HG03025 (cell line): Measurements from ENCODE around the gene CCDC71.
A peak's percentile ranks its signal among the peaks of the same experiment; 100 is the strongest.

Experiments used
- ATAC-seq: cut with Tn5 transposase; IDR thresholded peaks from one replicate; pipeline ENCODE4 v1.9.1; 2021; ENCODE audit warnings: mild to moderate bottlenecking, moderate library complexity; ENCODE audit not compliant: unreplicated experiment, low FRiP score

Gene CCDC71

GRCh38 chr3:49132437-49133225 is 33.5 kb downstream of the CCDC71 start, which contains the start of gene LAMB2:
Gene LAMB2 (minus strand): TSS chr3:49133050. CDS start chr3:49132867, 183 bp downstream.
- no peak for ATAC-seq

- no peak for ATAC-seq
These were observed 34.1 kb downstream of the CCDC71 start for GRCh38 chr3:49132073-49132436.

DNA sequence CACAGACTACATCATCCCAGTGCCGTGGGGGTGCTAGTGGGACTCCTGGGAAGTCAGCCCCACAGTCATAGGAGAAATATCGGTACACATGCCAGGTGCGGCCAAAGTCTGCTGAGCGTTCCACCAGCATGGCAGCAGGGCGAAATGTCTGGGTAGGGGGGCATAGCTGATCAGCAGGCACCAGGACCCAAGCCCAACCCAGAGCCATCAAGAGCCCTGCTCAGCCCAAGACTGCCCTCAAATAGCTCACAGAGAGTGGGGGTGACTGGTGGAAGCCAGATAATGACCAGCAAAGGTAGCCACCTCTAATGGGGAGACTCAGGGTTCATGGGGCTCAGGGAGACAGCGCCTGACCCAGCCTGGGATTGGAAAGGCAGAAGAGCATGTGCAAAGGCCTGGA is 34.6 kb downstream of the CCDC71 start:
- no peak for ATAC-seq

DNA sequence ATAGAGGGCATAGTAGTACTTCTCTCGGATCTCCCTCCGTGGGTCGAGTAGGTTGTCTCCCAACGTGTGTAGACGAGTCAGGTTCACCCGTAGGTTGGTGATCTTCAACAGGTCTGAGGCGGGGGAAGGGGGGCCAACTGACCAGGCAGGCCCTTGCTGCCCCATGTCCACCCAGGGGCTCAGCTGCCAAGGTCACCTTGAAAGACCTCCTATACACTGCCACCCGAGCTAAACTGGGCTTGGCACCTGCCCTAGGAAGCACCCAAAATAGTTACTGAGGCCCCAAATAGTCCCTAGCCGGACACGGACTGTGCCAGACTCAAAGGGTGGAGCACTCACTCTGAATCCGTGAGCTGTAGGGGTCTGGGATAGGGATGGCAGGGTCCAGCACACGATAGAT is 35.1 kb downstream of the CCDC71 start:
- no peak for ATAC-seq

DNA sequence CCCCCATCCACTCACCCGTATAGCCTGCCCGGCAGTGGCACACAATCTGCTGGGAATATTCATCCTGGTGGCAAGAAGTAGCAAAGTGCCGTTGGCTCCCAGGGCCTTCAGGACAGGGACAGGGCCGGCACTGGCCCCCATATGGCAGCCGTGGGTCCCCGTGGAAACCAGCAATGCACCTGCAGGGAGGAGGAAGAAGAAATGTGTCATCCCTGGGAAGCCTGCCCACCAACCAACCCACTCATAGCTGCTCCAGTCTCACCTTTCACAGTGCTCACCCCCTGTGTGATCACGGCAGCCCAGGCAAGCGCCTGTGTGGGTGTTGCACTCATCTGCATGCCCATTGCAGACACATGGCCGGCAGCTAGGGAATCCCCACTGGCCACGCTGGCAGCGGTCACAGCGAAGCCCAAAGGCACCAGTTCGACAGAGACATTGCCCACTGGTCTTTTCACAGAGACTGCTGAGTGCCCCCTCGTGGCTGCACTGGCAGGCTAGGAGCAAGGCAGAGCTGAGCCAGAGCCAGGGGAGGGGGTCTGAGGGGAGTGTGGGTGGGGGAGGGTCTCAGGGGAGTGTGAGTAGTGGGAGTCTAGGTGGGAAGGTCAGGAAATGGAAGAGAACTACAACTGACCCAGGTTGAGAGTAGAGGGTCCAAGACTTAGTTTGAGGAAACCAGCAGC is 41.0 kb downstream of the CCDC71 start:
- ATAC-seq: no peak

- ATAC-seq: no peak
These were observed 41.9 kb downstream of the CCDC71 start for GRCh38 chr3:49124203-49124602.

- no peak for ATAC-seq
These were observed 42.4 kb downstream of the CCDC71 start for GRCh38 chr3:49123687-49124086.

DNA sequence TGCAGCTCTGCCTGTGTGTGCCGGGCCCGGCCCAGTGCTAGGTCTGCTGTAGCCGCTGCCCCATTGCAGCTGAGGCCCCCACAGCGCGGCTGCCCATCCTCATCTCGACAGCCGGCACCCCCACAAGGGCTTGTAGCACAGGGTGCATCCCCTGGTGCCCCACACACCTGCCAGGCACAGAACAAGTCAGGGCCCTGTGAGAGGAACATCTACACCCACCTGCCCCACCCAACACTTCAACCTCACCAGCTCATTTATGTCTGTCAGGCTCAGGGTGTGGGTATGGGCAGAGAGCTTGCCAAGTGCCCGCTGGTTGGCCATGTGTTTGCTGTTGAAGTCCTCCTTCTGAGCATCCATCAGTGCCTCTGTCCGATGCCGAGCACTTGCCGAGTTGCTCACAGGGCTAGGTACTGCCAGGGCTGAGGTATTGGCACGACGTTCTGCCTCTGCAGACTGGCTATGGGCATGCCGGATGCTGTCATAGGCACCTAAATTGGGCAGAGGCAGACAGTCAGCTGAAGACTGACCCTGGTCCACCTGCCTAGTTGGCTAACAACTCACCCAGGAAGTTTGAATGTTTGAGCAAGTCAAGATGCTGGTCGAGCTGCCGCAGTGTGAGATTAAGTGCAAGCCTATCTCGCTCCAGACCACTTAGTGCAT is 43.1 kb downstream of the CCDC71 start:
- no peak for ATAC-seq

DNA sequence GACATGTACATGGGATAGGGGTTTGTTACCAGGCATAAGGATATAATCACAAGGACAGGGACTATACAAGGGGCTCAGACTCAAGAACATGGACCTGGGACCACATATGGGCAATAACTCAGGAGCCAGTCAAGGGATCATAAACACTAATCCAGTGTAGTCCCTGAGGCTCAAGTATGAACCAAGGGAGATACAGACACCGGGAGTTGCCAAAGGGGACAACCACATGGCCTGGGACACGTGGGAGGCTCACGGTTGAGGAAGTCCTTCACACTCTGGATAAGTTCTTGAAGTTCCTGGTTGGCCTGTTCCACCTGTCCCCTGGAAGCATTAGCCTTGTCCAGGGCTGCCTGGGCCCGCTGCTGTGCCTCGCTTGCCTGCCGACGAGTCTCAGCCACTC is 43.7 kb downstream of the CCDC71 start:
- no peak for ATAC-seq

DNA sequence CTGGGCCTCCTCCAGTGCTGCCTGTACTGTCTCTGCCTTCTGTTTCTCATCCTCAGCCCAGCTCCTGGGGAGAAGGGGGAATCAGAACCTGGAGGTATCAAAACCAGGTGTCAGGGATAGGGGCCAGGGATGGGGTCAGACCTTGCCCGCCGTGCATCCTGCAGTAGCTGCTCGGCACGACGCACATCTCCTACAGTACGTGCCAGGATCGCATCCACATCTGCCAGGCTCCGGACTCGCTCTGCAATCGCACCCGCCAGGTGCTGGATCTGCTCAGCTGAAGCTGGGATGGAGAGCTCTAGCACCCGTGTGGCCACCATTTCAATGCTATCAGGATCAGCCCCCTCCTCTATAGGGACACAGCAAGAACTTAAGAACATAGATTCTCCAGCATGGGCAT is 44.1 kb downstream of the CCDC71 start:
- no peak for ATAC-seq

GRCh38 chr3:49121132-49121736 is 44.9 kb downstream of the CCDC71 start:
- no peak for ATAC-seq

- ATAC-seq: peak; percentile 78
These were observed 45.5 kb downstream of the CCDC71 start, which contains the start of gene USP19 for GRCh38 chr3:49120438-49121131. Gene USP19 (minus strand): TSS chr3:49120823. CDS start chr3:49119145, 1,678 bp downstream.

GRCh38 chr3:49120096-49120437 is 46.1 kb downstream of the CCDC71 start:
- ATAC-seq: no peak

GRCh38 chr3:49119439-49119838 is 46.7 kb downstream of the CCDC71 start:
- no peak for ATAC-seq

DNA sequence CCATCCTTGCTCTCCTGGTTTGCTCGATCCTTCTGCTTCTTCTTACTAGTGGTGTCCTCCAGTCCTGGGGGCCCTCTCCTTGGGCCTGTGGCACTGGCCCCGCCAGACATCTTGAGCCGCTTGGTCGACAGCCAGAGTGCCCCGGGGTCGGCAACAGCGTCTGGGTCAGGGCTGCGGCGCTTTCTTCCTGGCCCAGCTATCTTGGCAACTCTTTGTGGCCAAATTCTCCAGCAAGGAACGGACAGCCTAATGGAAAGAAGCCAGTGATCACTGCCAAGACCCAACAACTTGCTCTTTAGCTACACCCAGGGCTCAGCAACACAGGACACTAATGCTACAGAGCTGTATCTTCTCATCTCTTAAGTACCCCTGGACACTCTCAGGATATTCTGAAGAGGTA is 47.1 kb downstream of the CCDC71 start:
- no peak for ATAC-seq
